G401 (cell line): ENCODE data around the gene TMUB1. TPM values are rescaled to one million over a fixed set of nuclear protein-coding genes. Genes with fewer than 3 reads are reported as not detected.
A peak's percentile ranks its signal among the peaks of the same experiment; 100 is the strongest.

Source experiments
- DNase-seq: peaks from one replicate; pipeline ENCODE4 v3.0.0-alpha.2; 2015; ENCODE audit warnings: low spot score
- in situ Hi-C: cut with HindIII; loops from 2 replicates; pipeline ENCODE4 v1.10.0; 2016; ENCODE audit warnings: low sequenced_read_pairs, mixed read lengths
- total RNA-seq: library from RNA; depleted of rRNA; stranded (reverse); fragments of >200 nt; shearing (Covaris generic); gene quantifications from 2 replicates; pipeline ENCODE4 v1.2.3, GENCODE V29; 2014

TMUB1 gene
- total RNA-seq, 1 experiment from 2014 or later = 94.3 TPM

DNA sequence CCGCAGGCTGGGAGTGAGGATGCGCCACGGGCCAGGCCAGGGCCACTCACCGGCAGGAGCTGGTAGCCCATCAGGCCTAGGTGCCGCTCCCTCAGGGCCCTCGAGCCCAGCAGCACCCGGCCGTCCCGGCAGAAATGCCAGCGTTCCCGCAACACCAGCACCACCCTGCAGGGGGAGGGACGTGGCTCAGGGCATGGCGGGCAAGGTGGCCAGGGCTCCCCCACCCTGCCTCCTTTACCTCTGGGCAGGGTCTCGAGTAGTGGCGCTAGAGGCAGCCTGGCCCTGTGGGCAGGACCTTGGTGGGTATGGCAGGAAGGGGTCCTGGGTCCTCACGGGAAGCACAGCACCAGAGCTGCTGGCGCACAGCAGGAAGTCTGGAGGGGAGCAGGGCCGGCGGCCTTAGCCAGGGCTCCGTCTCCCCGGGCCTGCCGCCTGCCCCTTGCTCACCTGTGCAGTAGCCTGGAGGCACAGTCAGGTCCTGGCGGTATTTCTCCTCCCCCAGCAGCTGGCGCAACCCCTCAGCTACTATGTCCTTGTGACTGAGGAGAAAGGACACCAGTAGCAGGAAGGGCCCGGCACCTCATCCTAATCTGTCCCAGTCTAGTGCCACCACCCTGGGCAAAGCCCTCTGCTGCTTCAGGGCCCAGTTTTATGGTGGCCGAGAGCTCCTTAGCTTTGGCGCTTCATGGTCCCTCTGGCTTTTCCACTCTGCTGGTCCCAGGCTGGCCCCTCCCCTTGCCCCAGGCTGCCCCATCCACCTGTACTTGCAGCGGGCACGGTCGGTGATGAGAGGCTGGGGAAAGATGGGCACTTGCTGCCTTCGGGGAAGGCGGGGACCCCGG, 6.2 kb downstream of the TMUB1 start:
- in situ Hi-C loops = no loop called here
- no peak for DNase-seq

GRCh38 chr7:151075978-151076426, 7.3 kb downstream of the TMUB1 start:
- DNase-seq = no peak
- in situ Hi-C loops = no loop called here

DNA sequence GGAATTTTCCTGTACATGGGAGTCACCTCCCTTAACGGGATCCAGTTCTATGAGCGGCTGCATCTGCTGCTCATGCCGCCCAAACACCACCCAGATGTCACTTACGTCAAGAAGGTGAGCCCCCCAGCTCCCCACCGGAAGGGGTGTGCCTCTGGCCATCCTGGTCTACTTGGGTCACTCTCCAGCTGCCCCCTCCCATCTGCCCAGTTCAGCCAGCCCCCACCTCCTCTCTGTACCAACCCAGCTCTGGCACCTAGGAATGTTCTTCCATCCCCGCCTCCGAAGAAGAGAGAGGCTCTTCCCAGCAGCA, 7.7 kb downstream of the TMUB1 start:
- no peak for DNase-seq
- in situ Hi-C loops = no loop called here

GRCh38 chr7:151074817-151075661, 8.3 kb downstream of the TMUB1 start:
- no peak for DNase-seq

GRCh38 chr7:151073990-151074389, 9.3 kb downstream of the TMUB1 start:
- in situ Hi-C loops = no loop called here
- no peak for DNase-seq

More at GRCh38 chr7:151074817-151075661, 8.3 kb downstream of the TMUB1 start:
- in situ Hi-C loops = no loop called here

DNA sequence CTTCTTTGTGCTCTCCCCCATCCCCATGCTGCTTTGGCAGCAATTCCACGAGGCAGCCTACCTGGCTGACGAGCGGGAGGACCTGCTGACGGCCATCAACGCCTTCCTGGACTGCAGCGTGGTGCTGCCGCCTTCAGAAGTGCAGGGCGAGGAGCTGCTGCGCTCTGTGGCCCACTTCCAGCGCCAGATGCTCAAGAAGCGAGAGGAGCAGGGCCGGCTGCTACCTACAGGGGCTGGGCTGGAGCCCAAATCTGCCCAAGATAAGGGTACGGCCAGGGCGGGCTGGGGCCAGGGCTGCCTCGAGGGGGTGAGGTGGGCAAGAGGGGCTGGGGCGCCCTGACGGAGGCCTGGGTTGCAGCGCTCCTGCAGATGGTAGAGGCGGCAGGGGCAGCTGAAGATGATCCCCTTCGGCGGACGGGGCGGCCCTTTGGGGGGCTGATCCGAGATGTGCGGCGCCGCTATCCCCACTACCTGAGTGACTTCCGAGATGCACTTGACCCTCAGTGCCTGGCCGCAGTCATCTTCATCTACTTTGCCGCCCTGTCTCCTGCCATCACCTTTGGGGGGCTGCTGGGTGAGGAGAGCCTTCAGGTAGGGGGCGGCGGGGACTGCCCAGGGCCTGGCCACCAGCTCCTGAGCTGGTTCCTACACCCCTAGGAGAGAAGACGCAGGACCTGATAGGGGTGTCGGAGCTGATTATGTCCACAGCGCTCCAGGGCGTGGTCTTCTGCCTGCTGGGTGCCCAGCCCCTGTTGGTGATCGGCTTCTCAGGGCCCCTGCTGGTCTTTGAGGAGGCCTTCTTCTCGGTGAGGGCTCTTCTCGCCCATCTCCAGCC, 12.0 kb downstream of the TMUB1 start:
- DNase-seq = no peak
- in situ Hi-C loops = no loop called here

DNA sequence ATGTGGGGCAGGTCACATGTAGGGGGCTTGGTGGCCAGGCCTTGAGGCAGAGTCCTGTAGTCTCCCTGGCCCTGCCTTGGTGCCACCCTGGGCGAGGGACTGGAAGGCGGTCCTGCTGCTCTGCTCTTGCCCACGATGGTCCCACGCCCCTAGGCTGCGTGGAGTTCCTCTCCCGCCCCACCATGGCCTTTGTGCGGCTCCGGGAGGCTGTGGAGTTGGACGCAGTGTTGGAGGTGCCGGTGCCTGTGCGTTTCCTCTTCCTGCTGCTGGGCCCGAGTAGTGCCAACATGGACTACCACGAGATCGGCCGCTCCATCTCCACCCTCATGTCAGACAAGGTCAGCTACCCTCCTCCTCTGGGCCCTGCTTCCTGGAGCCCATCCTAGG, 12.7 kb downstream of the TMUB1 start:
- DNase-seq = no peak
- in situ Hi-C loops = no loop called here

DNA sequence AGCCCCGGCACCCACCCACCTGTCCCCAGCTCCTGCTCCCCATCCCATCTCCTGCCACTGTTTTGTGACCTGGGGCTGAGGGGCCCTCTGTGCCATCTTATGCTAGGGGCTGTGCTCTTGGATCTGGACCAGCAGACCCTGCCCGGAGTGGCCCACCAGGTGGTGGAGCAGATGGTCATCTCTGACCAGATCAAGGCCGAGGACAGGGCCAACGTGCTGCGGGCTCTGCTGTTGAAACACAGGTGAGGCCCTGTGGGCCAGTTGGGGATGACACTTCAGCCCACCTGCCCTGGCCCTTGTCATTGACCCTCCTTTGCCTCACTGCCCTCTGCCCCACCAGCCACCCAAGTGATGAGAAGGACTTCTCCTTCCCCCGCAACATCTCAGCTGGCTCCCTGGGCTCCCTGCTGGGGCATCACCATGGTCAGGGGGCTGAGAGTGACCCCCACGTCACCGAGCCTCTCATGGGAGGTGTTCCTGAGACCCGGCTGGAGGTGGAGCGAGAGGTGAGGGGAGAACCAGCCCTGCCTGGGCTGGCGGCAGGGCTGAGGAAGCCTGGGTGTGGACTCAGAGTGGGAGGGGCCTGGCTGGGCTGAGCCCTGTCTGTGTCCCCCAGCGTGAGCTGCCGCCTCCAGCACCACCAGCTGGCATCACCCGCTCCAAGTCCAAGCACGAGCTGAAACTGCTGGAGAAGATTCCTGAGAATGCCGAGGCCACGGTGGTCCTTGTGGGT, 13.3 kb downstream of the TMUB1 start:
- in situ Hi-C loops = no loop called here

GRCh38 chr7:151068069-151068773, 15.1 kb downstream of the TMUB1 start:
- no peak for DNase-seq
- in situ Hi-C loops = no loop called here

More for the DNA sequence above, 13.3 kb downstream of the TMUB1 start:
- DNase-seq = no peak

- DNase-seq = no peak
- in situ Hi-C loops = no loop called here
Observed at GRCh38 chr7:151066273-151066974, 16.9 kb downstream of the TMUB1 start.

DNA sequence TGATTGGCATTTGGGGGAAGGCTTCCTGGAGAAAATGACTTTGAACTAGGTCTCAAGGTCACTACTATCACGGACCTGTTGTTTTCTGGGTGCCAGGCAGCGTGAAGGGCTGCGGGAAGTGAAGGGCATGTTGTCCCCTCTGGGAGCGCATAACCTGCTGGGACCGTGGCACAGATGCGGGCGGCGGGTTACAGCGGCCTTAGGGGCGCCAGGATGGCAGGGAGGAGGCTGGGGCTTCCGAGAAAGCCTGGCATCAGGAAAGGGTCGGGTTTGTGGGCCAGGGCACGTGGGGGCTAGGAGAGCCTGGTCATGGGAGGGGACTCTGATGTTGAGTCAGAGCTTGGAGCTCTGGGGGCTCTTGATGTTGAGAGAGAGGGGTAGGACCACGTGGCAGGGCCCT, 17.8 kb downstream of the TMUB1 start:
- in situ Hi-C loops = no loop called here
- no peak for DNase-seq

DNA sequence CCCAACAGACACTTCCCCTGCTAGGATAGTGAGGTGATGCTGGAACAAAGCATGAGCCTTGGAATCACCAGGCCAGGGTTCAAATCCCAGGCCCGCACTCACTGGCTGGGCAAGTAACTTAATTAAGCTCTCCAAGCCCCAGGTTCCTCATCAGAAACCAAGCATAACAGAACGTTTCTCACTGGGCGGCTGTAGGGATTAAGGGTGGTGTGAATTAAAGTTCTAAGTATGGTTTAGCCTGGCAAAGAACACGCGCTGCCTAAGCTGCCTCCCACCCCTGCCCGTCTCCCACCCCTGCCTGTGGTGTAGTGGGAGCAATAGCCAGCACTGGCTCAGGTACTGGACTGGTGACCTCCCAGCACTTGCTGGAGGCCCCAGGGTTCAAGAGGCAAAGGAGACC, 18.3 kb downstream of the TMUB1 start:
- no peak for DNase-seq
- in situ Hi-C loops = no loop called here

GRCh38 chr7:151064454-151064853, 18.8 kb downstream of the TMUB1 start:
- in situ Hi-C loops = no loop called here
- no peak for DNase-seq

DNA sequence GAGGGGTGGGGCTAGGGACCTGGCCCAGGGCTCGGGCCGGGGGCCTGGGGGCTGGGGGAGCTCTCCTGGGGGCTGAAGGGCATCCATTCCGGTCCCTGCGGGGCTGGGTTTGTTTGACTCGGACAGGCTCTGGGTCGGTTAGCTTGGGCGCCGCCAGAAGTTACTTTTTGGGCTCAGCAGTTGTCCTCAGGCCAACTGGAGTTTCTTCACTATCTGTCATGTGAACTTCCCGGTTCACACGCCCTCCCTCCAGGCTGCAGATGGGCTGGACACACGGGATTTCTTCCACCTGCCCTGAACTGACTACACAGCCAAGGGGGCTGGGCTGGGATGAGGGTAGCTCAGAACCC, 20.1 kb downstream of the TMUB1 start:
- DNase-seq = no peak
- in situ Hi-C loops = no loop called here

DNA sequence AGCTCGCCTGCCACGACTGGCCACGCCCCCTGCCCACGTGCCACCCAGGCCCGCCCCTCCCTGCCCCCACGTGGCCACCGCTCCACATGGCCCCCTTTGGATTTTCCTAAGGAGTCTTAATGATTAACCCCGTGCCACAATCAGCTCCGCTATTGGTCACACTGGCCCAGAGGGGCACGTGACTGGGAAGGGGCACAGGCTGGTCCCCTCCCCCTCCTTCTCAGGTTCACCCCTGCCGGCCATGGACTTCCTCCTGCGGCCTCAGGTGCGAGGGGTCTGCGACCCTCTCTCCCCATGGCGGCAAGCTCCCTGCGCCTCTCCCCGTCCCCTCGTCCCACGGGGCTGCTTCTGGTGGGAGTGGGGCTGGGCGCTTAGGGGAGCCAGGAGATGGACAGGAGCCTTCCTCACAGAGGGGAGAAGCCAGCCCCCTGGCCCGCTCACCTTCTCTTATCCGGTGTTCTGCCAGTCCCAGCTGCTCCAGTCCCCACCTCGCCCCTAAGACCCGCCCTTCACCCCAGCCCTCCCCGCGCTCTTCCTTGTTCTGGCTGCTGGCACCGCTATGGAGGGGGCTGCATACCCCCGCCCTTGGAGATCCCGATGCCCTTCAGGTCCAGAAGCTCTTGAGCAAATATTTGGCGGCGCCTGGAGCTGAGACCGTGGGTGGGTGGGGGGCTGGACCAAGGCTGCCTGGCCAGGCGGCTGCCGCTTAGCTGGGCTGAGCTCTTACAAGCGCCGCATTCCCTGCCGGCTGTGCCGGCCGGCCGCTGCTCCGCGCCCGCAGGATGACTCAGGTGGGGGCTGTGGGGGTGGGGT, 20.7 kb downstream of the TMUB1 start:
- in situ Hi-C loops = no loop called here
- peak; percentile 39 for DNase-seq

DNA sequence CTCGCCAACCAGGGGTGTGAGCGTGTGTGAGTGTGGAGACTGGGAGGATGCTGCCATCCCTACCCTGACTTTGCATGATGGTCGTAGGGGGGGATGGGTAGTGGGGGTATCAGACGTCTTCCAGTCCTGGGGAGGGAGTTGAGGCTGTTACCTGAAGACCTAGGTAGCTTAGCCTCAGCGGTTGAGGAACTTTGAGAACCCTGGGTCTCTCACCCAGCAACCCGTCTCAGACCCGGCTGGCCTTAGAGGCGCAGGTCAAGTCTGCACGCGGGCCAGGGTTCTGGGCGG, 21.2 kb downstream of the TMUB1 start:
- in situ Hi-C loops = no loop called here
- no peak for DNase-seq
